Adrenal gland (tissue), 12 donors: ENCODE measurements around the gene CKS2. TPM values are rescaled to one million over a fixed set of nuclear protein-coding genes. Genes with fewer than 3 reads are reported as not detected.

ENCODE experiments used
- DNase-seq, 7 donors: peaks; one replicate each; pipeline ENCODE4 v3.0.0-alpha.2; 2019 to 2020
- H3K27ac ChIP-seq, 5 donors: fragments of 200-600 bp; sonication (generic) in 4 of 5; 1 replicate in 3 of 5; 2 replicates in 2 of 5; pipeline versions ENCODE4 v1.5.1 to v1.8.0; 2016 to 2020; ENCODE audit warnings: mild to moderate bottlenecking in 1 of 5
- H3K27me3 ChIP-seq: fragments of 200-600 bp; 2 replicates; pipeline ENCODE4 v1.8.0; 2021
- H3K36me3 ChIP-seq, 2 donors: fragments of 200-600 bp; replicated peaks in 1 of 2; 1 replicate in 1 of 2; 2 replicates in 1 of 2; pipeline versions ENCODE4 v1.5.1 to v1.8.0; 2018 to 2022
- H3K4me1 ChIP-seq, 2 donors: fragments of 200-600 bp; replicated peaks in 1 of 2; 1 replicate in 1 of 2; 2 replicates in 1 of 2; pipeline versions ENCODE4 v1.5.1 to v1.8.0; 2018 to 2021
- H3K4me3 ChIP-seq, 4 donors: fragments of 200-600 bp; sonication (generic) in 3 of 4; one replicate each; pipeline ENCODE4 v1.5.1; 2016 to 2018
- H3K9me3 ChIP-seq, 3 donors: fragments of 200-600 bp; sonication (generic) in 1 of 3; replicated peaks in 1 of 3; 1 replicate in 2 of 3; 2 replicates in 1 of 3; pipeline versions ENCODE4 v1.5.1 to v1.8.0; 2016 to 2021
- CTCF ChIP-seq, 6 experiments: fragments of 450-650 bp in 4 of 6; fragments of 200-600 bp in 2 of 6; sonication (generic) in 1 of 6; IDR thresholded peaks; 1 replicate in 5 of 6; 2 replicates in 1 of 6; pipeline versions ENCODE4 v1.5.1 to v1.8.0; 2016 to 2021; ENCODE audit warnings: antibody characterized with exemption in 6 of 6, mild to moderate bottlenecking in 2 of 6, moderate library complexity in 1 of 6
- POLR2A ChIP-seq, 2 donors: fragments of 450-650 bp; IDR thresholded peaks; one replicate each; pipeline ENCODE4 v1.6.1; 2017; ENCODE audit warnings: antibody characterized with exemption in 2 of 2, mild to moderate bottlenecking in 2 of 2, moderate library complexity in 1 of 2
- WGBS, 4 donors: extraction: QIAGEN DNeasy Blood & Tissue Kit in 2 of 4; methylation state at CpG; one replicate each; pipeline versions ENCODE4 v1.1.5 to v1.1.7; 2013 to 2017; 5-methylcytosine and 5-hydroxymethylcytosine counted together
- intact Hi-C, 2 donors: fragments of 100-400 bp; cut with DNase I; formaldehyde crosslinking; loops; one replicate each; pipeline versions ENCODE4 v1.14.1 to v1.15.0; 2022 to 2023
- polyA plus RNA-seq, 3 donors: library from polyadenylated mRNA; stranded (reverse); fragments of 200-250 nt in 2 of 3; fragments of 350-450 nt in 1 of 3; fragmentation: Illumina TruSeq in 1 of 3; extraction: RNeasy Lipid Tissue Mini Kit (QIAGEN cat#74804) in 1 of 3; gene quantifications; one replicate each; pipeline ENCODE4 v1.2.3, GENCODE V29; 2013 to 2014
- total RNA-seq, 9 donors: library from RNA; depleted of rRNA in 4 of 9; stranded (reverse); fragments of >200 nt in 4 of 9; fragments of 120-200 nt in 1 of 9; fragmentation: NEBNext Ultra II Directional in 1 of 9; extraction: Animal tissue kit (Norgen Biotek cat#: 25700) in 1 of 9; gene quantifications; one replicate each; pipeline versions ENCODE4 v1.1.0 to v1.2.4, GENCODE V29; 2013 to 2023
- donor health status: healthy with polysubstance abuse.
- donor health status: Bipolar disorder and iron deficiency.
- donor health status: DM: yes; HTN: yes; CAD: no.
- donor health status: DM: no; HTN: no; CAD: no.
- donor health status: DM: no; HTN: no; CAD: no.
- donor health status: DM: yes; HTN: yes; CAD: no.

CKS2 gene
- total and polyA plus RNA-seq, 12 donors = 18.3 to 175 (median 49.7) TPM

- no peaks in the 10 kb centered on the region for H3K9me3 ChIP-seq
- peaks cover 0 to 83% of the 10 kb centered on the region in 2 donors for H3K36me3 ChIP-seq
- intact Hi-C loops = loop anchor here in 1 of 2 donors (10.0 kb wide), 1 partner anchor 192 kb away; no protein-coding TSS in a partner anchor
- peak overlapping the region in 4 of 5 donors; percentile 34 to 67 (median 56) for H3K27ac ChIP-seq
- 66 to 82% (median 72%) methylated on average over 8 of the region's 8 CpGs for WGBS, 4 donors
- peaks cover 22 to 27% of the 10 kb centered on the region in 2 donors for H3K4me1 ChIP-seq
- no peak for TF ChIP-seq CTCF (IDR thresholded peaks at IDR 0.05)
- no peak for TF ChIP-seq POLR2A (IDR thresholded peaks at IDR 0.05)
- no peaks in the 10 kb centered on the region for H3K27me3 ChIP-seq
- peak in 2 of 7 donors; percentile 18 to 53 for DNase-seq
- no peak overlapping the region for H3K4me3 ChIP-seq
These were observed 42.1 kb downstream of the CKS2 start for GRCh38 chr9:89352874-89353649.

- Histone ChIP-seq H3K9me3 (no peaks in the 10 kb centered on the region), H3K4me3 (no peak overlapping the region), H3K27me3 (no peaks in the 10 kb centered on the region), H3K4me1 (peaks cover 22 to 27% of the 10 kb centered on the region in 2 donors), H3K36me3 (peaks cover 0 to 83% of the 10 kb centered on the region in 2 donors), H3K27ac (peak overlapping the region in 3 of 5 donors; percentile 21 to 59 (median 51))
- TF ChIP-seq CTCF (IDR thresholded peaks at IDR 0.05) (peak in 5 of 6 experiments; percentile 25 to 67 (median 52)), POLR2A (IDR thresholded peaks at IDR 0.05) (no peak)
- intact Hi-C loops = loop anchor here in 1 of 2 donors (10.0 kb wide), 1 partner anchor 191 kb away; no protein-coding TSS in a partner anchor
- peak; percentile 54 to 88 (median 82) for DNase-seq
- 52 to 65% (median 61%) methylated on average over 3 of the region's 3 CpGs for WGBS, 4 donors
These were observed 43.0 kb downstream of the CKS2 start for GRCh38 chr9:89353989-89354388.

- Histone ChIP-seq H3K27ac (peak overlapping the region in 3 of 5 donors; percentile 21 to 59 (median 51)), H3K9me3 (no peaks in the 10 kb centered on the region), H3K4me3 (no peak overlapping the region), H3K36me3 (peaks cover 0 to 82% of the 10 kb centered on the region in 2 donors), H3K4me1 (peaks cover 22 to 27% of the 10 kb centered on the region in 2 donors), H3K27me3 (no peaks in the 10 kb centered on the region)
- WGBS, 4 donors = 92 to 99% (median 95%) methylated on average over 5 to 6 of the region's 6 CpGs
- intact Hi-C loops = loop anchor here in 1 of 2 donors (10.0 kb wide), 1 partner anchor 190 kb away; no protein-coding TSS in a partner anchor
- TF ChIP-seq CTCF (IDR thresholded peaks at IDR 0.05) (no peak), POLR2A (IDR thresholded peaks at IDR 0.05) (no peak)
- DNase-seq = no peak
These were observed 43.5 kb downstream of the CKS2 start for GRCh38 chr9:89354471-89354870.

GRCh38 chr9:89356782-89357181 lies 45.8 kb downstream of the CKS2 start:
- intact Hi-C loops = loop anchor here in 1 of 2 donors (10.0 kb wide), 1 partner anchor 188 kb away; no protein-coding TSS in a partner anchor
- no peaks in the 10 kb centered on the region for H3K27me3 ChIP-seq
- no peak overlapping the region for H3K4me3 ChIP-seq
- DNase-seq = peak in 2 of 7 donors; percentile 3 to 8
- WGBS, 4 donors = 92 to 100% (median 96%) methylated on average over 2 of the region's 2 CpGs
- H3K4me1 ChIP-seq = peaks cover 22 to 25% of the 10 kb centered on the region in 2 donors
- no peak overlapping the region for H3K27ac ChIP-seq
- TF ChIP-seq CTCF (IDR thresholded peaks at IDR 0.05) (no peak), POLR2A (IDR thresholded peaks at IDR 0.05) (no peak)
- peaks cover 0 to 79% of the 10 kb centered on the region in 2 donors for H3K36me3 ChIP-seq
- no peaks in the 10 kb centered on the region for H3K9me3 ChIP-seq
